LoVo (cell line): Measurements from ENCODE around the gene ARHGEF28.

ENCODE experiments used
- DNase-seq: peaks from one replicate; pipeline ENCODE4 v3.0.0-alpha.2; 2016; ENCODE audit warnings: low spot score

The ARHGEF28 gene

GRCh38 chr5:73964352-73964865 is 338.4 kb downstream of the ARHGEF28 start:
- no peak for DNase-seq

DNA sequence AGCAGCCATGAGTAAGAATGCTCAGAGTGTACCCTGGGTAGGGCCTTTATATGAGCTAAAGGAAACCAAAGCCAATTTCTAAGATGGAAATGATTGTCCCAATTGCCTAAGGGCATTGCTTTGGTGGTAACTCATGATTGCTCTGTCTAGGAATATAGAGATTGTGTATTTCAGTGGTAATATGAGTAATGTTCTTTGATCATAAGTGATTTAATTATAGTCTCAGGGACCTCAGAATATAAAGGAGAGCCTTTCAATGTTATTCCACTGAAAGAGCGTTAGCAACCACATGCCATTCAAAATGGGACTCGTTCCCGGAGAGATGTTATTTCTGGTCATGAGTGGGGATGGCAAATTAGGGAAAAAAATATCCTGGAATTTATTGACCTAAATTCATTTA is 340.5 kb downstream of the ARHGEF28 start:
- DNase-seq, result no peak

DNA sequence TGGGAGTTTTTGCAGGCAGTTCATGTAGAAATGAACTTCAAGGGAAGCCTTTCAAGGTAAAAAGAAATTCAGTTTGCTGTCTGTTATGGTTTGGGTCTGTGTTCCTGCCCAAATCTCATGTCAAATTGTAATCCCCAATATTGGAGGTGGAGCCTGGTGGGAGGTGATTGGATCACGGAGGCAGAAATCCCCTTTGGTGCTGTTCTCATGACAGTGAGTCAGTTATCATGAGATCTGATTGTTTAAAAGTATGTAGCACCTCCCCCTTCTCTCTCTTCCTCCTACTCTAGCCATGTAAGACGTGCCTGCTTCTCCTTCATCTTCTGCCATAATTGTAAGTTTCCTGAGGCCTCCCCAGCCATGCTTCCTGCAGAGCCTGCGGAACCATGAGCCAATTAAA is 341.4 kb downstream of the ARHGEF28 start:
- no peak for DNase-seq

- no peak for DNase-seq
Observed at GRCh38 chr5:73968246-73968645, 342.2 kb downstream of the ARHGEF28 start.

DNA sequence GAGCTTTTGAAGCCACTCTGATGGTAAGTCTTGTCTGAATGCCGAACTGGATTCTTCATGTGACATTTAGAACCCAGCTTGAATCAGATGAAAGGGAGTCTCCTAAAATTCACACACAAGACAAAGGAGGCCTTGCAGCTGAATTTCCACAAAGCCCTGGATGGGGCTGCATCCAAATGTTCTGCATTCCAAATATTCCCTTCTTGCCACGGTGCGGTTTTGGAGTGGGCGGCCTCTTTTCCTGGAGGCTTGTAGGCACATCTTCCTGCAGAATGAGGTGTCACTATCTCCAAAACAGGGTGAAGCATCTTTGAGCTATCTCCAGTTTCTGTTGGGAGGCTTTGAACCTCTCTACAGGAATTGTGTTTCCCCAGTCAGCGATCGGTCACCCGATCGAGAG is 342.7 kb downstream of the ARHGEF28 start:
- no peak for DNase-seq

- no peak for DNase-seq
Observed at GRCh38 chr5:73969195-73970036, 343.4 kb downstream of the ARHGEF28 start.

GRCh38 chr5:73971326-73971725 is 345.3 kb downstream of the ARHGEF28 start:
- DNase-seq, result no peak

GRCh38 chr5:73973135-73973534 is 347.1 kb downstream of the ARHGEF28 start:
- DNase-seq, result no peak

- no peak for DNase-seq
Observed at GRCh38 chr5:73974871-73975360, 348.9 kb downstream of the ARHGEF28 start.

DNA sequence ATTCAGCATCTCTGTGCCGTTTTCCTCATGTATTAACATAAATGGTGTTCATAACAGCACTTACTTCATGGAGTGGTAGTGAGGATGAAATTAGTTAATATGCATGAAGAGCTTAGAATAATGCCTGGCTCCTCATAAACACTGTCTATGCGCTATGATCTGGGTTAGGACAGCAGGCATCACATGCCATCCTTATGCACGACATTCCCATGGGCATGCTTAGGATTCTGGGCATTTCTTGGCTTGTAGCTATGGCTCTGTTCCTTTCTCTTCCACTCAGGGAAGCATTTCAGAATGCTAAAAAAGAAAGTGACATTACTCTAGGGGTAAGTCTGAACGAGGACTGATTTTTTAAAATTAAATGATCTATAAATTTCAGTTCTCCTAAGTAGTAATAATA is 349.8 kb downstream of the ARHGEF28 start:
- no peak for DNase-seq

DNA sequence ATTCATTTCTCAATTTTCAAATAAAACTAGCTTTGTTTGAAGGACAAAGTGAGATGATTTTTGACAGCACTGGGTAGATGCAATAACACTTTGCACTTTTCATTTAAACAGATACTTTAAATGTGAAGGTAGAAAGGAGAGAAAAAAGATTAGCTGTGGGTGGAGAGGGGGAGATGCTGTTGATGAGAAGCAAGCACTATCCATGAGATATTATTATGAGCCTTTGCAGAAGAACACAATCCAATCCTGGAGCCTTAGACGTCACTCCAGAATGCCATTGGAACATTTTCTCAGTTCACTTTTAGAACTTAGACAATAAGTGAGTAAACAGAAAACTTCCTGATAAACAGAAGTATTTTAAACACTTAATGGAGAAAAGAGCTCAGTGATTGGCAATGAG is 351.1 kb downstream of the ARHGEF28 start:
- no peak for DNase-seq

- no peak for DNase-seq
Observed at GRCh38 chr5:73979321-73979720, 353.3 kb downstream of the ARHGEF28 start.

DNA sequence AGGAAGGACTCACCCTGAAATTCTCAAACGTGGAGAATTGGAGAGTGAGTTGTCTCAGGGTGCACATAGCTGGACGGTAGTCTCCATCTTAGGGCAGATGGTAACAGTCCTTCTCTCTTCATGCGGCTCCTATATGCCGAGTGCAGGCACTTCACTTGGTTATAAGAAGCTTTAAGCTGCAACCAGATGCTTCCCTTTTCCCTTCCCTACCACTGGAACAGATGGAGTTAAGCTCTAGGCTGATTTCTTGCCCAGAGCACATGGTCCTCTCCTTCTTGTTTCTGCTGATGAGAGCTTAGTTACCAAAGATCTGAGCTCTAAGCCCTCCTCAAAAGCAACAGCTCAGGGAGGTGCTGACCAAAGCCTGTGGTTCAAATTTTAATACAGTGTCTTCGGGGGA is 355.7 kb downstream of the ARHGEF28 start:
- DNase-seq, result no peak

DNA sequence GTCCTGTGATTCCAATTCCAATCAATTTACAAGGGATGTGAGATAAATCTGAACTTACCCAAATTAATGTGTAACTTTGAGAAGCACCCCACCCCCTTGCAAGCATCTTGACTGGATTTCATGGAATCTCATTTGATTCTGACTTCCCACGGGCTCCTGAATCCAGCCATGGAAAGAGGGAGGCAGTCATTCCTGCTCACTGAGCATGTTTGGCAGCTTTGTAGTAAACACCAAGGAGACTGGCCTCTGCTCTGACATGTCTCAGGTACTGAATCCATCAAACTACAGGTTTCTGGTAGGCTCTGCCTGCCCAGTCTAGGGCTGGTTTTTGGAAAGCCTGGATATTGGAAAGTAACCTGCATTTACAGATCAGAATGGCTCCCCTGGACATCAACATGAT is 357.6 kb downstream of the ARHGEF28 start:
- DNase-seq, result no peak

- peak; percentile 49 for DNase-seq
Observed at GRCh38 chr5:73985145-73985544, 359.1 kb downstream of the ARHGEF28 start.

DNA sequence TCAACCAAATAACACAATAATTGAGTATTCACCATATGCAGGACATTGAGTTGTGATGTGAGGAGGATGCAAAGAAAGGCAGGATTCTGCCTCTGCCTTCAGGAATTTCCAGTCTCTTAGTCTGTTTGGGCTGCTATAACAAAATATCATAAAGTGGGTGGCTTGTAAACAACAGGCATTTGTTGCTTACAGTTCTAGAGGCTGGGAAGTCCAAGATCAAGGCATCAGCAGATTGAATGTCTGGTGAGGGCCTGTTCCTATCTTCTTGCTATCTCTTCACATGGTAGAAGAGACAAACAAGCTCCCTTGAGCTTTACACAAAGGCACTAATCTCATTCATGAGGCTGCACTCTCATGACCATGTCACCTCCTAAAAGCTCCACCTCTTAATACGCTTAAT is 360.7 kb downstream of the ARHGEF28 start:
- no peak for DNase-seq

DNA sequence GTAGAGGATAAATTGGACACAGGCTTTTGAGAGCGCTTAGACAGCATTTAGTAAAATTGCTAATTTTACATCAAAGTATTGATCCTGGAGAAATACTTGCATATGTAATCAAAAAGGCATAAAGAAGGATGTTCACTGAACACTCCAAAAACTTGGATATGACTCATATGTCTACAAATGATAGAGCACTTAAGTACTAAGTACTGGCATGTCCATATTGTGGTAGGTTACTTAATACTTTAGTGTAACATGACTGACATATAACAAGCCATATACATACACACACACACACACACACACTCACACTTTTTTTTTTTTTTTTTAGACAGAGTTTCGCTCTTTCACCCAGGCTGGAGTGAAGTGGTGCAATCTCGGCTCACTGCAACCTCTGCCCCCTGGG is 361.9 kb downstream of the ARHGEF28 start:
- DNase-seq, result no peak

DNA sequence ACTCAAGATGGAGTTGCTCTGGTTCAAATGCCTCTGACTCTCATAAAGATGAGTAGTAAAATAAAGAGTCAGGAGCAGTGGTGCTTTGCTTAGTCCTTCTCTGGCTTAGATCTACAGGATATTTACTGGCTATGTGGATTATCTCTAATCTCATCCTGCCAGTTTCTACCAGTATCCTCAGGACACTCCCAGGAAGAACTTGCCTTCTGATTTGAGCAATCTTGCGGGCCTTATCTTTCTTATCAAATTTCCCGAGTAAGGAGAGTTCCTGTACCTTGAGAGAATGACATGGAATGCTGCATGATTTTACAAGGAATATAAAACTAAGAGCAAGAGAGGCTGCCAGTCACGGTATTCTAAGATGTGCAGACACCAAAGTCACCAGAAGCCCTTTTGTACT is 364.0 kb downstream of the ARHGEF28 start:
- DNase-seq, result peak; percentile 19
